Nucleus accumbens (tissue), 56 donors: Measurements from ENCODE around the gene RASD1.

ENCODE experiments used
- DNase-seq, 56 donors: peaks; one replicate each; lab custom pipeline; 2025; lab: John Stamatoyannopoulos, UW

Gene RASD1

DNA sequence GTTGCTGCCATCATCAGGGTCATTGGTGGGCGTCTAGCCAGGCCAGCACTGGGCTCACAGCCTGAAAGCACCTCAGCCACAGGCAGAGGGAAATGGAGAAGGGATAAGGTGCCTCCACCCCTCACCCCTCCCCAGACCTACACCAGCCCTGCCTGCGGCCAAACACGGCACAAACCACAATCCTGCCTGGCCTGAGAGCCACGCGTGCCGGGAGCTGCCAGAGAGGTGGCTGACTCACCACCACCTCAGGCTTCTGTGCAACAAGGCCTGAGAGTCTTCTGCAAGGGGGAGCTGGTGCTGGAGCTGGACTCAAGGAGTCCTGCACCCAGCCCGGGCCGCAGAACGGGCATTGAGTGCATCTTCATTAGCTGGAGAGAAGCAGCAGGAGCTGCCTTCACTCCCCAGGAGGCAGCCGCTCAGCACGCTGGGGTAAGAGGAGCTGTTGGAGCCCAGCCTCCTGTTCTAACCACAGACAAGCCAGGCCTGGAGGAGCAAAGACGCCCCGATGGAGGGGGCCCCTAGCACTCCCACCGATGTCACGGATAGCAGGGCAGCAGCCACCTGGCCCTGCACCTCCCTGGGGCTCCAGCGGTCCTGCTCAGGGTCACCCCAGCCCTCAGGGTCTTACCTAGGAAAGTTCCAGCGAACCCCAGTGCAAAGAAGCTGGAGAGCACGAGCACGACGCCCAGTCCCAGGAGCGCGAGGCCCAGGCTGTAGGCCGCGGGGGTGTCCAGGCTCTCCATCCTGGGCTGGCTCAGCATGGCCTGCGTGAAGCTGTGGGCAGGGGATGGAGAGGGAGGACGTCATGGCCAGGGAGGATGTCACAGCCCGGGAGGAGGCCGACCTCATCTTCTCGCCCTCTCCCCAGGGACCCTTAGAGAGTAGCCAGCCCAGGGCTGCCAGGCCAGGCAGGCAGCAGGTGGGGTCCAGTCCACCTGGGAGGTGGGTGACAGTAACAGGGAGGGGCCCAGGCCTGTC lies 16.0 kb upstream of the RASD1 start:
- DNase-seq = no peak

DNA sequence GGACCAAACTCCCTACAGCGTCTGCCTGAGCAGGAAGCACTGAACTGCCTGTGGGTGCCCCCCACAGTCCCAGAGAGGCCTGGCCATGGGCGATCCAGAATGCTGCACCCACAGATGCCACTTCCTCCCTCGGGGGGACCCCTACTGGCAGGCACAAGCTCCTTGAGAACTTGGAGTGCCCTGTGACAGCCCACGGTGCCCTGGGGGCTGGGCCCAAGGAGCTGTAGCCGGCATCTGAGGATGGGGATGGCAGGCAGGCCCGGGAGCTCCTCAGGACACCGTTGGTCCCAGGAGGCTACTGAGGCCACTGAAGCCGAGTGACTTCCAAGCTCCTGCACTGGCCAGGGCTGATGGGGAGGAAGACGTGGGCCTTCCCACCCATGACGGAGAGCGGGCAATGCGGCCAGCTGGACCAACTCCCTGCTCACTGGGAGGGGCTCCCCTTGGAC lies 15.1 kb upstream of the RASD1 start:
- DNase-seq = no peak

GRCh38 chr17:17510456-17511292 lies 14.5 kb upstream of the RASD1 start:
- DNase-seq = no peak

DNA sequence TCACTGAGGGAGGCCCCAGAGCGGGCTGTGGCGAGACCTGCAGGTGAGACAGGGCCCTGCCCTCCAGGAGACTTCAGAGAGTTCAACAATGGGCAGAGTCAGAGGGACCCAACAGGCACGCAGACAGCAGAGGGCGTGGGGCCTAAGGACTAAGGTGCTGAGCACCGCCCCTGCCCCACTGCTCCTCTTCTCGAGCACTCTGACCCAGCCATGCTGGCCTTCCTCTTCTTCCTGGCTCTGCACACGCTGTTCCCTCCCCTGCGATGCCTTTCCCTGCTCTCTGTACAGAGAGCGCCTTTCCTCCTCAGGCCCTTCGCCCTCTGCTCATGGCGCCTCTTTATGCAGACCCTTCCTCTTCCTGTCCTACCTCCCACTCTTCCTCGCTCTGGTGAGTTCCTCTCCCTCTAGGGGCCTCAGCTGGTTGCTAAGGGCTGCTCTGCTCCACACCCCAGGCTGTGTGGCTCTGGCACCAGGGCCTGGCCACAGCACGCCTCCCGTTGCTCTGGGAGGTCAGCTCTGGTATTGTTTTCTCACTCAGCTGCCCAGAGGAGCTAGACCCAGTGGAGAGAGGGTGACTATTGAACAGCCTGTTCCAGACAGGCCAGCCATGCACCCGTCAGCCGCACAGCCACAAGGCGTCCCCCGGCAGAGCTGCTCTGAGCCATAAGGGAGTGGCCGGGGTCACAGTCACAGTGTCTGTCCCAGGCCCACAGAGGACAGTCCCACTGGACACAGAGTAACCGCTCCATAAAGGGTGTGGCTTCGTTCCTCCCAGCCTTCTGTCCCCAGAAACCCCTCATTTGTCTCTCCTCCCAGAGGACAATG lies 13.6 kb upstream of the RASD1 start:
- no peak for DNase-seq

DNA sequence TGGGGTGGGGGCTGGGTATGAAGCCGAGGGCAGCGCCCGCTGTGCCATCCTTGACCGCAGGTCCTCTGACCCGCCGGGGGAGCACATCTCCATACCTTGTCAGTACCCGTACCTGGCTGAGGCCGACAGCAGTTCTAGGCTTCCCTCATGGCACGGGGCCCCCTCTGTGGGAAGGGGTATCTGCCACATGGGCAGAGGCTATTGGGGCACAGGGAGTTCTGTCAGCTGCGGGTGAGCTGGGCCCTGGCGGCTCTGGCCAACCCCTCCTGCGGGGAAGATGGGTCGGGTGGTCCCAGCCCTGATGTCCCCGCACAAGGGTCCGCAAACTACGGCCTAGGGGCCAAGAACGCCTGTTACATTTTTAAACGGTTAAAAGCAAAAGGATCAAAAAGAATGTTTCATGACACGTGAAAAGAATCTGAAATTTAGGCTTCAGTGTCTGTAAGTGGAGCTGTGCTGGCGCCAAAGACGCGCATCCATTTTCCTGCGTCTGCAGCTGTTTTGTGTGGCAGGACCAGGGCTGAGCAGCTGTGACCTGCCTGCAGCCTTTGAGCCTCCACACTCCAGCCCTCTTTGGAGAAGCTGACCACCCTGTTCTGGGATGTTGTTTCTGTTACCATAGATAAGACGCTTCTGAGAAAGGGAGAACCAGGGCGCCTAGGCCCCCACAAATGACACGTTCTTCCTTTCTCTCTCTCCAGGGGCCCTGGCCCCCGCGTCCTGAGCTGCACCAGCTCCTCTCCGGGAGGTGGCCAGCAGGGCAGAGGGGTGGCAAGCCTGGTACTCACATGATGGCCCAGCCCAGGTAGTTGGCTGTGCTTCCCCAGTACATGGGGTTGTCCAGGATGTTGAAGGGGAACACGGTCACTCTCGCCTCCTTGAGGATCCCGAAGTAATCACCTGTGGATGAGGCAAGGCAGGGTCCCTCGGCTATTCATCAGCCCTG lies 12.7 kb upstream of the RASD1 start:
- DNase-seq = no peak

DNA sequence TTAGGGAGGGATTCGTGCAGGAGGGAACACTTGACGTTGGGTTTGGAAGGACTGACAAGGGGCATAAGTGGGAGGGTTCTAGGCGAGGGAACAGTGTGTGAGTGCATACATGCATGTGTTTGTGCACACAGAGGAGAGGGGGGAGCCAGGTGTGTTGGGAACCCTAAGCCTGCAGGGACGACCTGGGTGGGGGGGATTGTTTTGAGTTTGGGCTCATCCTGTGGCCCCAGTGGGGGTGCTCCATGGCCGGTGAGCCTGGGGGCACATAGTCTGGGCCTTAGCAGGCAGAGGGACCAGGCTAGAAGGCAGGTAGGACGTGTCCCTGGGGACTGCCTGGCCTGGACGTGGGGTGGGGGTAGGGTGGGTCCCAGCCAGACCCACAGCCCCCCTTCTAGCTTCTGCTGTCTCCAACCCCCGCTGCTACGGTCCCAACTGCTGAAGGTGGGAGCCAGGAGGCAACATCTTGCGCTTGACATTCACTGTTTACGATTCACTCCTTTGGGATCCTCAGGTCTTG lies 11.9 kb upstream of the RASD1 start:
- DNase-seq = no peak

GRCh38 chr17:17507465-17508011 lies 11.3 kb upstream of the RASD1 start:
- no peak for DNase-seq

DNA sequence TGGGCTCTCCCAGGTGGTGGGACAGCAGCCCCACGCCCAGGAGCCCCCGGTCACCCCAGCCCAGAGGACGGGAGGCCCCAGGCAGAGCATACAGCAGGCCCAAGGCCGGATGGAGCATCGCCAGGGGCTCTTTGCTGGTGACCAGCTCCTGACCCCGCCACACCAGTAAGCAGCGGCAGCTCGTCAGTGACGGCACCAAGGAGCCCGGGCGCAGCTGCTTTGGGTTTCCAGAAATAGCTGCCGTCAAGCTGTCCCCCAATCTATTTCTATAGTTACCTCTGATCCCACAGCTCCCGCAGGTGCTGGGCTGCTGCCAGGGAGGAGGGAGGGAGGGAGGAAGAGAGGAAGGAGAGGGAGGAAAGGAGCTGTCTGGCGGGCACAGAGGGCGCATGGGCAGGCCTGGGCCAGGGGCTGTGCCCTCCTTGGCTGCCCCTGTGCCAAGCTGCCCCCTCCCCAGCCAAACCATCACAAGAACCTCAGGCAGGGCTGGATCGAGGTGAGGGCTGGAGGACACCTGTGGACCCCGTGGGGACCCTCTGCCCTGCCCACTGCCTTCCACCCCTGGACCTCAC lies 10.8 kb upstream of the RASD1 start:
- peak in 31 of 56 donors; percentile 9 to 73 (median 41) for DNase-seq

DNA sequence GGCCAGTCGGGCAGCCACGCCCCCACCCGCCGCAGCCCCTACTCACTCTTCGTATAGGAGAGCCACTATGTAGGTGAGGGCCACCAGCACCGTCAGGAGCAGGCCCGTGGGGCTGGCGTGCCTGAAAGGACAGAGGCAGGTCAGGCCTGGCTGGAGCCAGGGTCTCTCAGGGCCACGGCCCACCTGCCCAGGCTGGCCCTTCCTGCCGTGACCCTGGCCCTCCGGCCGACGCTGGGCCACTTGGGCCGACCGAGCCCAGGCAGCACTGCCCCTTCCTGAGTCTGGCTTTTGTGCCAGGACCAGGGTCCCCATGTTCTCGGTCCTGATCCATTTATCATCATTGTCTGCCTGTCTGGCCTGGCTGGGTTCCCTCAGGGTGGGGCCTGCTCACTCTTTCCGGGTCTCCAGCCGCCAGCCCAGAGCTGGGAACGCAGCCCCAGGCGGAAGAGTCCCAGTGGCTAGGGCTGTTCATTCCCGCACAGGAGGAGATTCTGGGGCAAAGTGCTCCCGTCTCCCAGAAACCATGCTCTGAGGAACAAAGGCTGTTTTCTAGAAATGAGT lies 10.1 kb upstream of the RASD1 start:
- peak in 21 of 56 donors; percentile 21 to 72 (median 34) for DNase-seq

GRCh38 chr17:17505610-17506171 lies 9.5 kb upstream of the RASD1 start:
- no peak for DNase-seq

- DNase-seq = no peak
These were observed 9.0 kb upstream of the RASD1 start for GRCh38 chr17:17505151-17505550.

DNA sequence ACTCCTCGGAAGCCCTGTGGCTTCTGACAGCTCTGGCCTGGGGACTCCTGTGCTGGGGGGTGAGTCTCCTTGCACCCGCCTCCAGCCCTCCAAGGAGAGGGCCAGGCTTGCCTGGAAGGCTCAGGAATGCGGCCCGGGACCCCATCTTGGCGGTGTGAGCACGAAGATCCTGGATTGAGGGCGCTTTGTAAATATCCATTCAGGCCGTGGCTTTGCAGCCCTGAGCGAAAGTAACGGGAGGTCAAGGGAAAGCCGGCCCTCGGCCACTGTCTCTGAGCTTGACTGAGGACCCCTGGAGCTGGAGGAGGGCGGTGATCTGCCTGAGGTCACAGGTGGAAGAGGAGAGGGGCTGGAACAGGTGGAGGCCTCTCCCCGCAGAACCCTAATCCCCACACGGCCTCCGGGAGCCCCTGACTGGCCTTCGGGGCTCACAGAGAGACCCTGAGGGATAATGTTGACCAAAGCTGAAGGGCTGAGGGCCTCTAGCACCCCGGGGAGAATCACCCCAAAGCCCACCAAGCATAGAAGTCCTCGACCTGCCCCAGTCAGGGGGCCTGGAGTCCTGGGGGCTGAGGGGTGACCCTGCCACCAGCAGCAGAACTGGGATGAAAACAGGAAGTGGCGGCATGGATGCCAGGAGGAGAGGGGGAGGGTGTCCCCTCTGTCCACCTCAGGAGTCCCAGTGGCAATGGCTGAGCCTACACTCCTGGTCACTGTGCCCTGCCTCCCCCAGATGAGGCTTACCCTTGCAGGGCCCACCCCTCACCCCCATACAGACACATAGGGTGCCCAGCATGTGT lies 8.3 kb upstream of the RASD1 start:
- DNase-seq = no peak

DNA sequence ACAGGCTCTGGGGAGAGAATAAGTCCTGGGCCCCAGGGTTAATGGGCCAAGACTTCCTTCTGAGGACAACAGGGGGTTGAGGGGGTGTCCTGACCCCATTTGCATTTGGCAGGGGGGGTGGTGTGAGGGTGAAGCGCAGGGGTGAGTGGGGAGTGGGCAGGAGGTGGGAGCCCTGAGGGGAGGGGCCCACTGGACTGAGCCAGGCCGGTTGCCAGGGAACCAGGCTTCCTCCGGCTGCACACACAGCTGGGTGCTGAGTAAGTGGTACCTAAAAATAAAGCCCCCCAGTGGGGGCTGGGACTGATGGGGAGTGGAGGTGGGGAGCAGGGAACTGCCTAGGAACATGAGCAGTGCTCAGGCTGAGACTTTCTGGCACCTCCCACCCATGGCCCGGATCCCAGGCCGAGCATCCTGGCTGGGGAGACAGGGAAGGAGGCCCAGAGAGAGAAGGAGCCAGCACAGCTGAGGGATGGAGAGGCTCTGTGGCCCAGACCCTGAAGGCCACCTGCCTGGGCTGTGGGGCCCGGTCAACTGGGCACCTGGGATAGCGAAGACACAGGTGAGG lies 7.5 kb upstream of the RASD1 start:
- peak in 34 of 56 donors; percentile 13 to 74 (median 39) for DNase-seq

GRCh38 chr17:17502741-17503565 lies 6.8 kb upstream of the RASD1 start:
- DNase-seq = no peak

DNA sequence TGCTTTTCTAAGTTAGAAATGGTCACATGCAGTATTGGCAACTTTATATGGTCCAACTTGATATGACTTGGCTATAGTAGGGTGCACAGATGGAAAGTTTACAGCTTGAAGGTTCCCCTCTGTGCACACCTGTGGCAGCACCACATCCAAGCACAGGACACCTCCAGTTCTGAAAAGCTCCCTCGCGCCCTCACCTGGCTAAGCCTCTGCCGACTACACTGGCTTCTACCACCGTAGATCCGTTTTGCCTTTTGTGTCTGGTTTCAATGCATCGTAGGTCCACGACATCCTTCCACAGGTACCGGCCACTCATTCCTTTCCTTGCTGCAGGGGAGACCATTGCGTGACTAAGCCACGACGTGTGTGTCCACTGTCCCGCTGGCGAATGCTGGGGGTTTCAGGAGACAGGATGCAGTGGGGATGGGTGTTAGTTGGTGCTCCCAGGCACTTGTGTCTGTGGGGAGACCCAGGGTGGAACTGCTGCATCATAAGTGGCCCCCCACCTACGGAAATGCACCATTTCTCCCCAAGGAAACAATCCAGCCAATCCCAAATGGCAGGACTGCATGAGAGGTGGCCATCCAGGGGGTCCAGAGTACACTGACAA lies 4.9 kb upstream of the RASD1 start:
- peak in 1 of 56 donors; percentile 39 for DNase-seq
